ENCODE results near the gene PLEKHH2.

DNA sequence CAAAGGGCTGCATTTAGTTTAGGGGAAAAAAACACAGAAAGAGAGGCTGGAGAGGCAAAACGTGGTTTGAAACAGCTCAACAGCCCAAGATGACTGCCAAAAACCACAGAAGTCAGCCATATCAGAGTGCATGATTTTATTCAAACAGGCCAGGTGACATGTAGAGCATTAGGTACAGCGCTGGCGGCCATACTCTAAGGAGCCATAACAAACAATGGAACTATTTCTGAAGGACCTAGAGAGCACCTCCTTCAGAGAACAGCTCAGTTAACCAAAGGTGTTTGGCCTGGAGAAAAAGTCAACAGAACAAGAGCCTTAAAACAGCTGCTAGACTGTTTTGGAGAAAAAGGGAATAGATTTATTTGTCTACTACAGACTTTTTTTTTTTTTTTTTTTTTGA, 43.8 kb upstream of the PLEKHH2 start:
- TF ChIP-seq CBX5 (CRISPR knock-in tag; IDR thresholded peaks at IDR 0.05; ENCODE audit: borderline replicate concordance) = no peak
- no peak for TF ChIP-seq RAD51 (IDR thresholded peaks at IDR 0.05; ENCODE audit: borderline replicate concordance)
- no peak for TF ChIP-seq YY1 (IDR thresholded peaks at IDR 0.05; ENCODE audit: insufficient read depth, insufficient replicate concordance, low read depth, low read length)
- TF ChIP-seq, protein P1, sequence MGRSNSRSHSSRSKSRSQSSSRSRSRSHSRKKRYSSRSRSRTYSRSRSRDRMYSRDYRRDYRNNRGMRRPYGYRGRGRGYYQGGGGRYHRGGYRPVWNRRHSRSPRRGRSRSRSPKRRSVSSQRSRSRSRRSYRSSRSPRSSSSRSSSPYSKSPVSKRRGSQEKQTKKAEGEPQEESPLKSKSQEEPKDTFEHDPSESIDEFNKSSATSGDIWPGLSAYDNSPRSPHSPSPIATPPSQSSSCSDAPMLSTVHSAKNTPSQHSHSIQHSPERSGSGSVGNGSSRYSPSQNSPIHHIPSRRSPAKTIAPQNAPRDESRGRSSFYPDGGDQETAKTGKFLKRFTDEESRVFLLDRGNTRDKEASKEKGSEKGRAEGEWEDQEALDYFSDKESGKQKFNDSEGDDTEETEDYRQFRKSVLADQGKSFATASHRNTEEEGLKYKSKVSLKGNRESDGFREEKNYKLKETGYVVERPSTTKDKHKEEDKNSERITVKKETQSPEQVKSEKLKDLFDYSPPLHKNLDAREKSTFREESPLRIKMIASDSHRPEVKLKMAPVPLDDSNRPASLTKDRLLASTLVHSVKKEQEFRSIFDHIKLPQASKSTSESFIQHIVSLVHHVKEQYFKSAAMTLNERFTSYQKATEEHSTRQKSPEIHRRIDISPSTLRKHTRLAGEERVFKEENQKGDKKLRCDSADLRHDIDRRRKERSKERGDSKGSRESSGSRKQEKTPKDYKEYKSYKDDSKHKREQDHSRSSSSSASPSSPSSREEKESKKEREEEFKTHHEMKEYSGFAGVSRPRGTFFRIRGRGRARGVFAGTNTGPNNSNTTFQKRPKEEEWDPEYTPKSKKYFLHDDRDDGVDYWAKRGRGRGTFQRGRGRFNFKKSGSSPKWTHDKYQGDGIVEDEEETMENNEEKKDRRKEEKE (IDR thresholded peaks at IDR 0.05) = no peak
- TF ChIP-seq, protein P2, sequence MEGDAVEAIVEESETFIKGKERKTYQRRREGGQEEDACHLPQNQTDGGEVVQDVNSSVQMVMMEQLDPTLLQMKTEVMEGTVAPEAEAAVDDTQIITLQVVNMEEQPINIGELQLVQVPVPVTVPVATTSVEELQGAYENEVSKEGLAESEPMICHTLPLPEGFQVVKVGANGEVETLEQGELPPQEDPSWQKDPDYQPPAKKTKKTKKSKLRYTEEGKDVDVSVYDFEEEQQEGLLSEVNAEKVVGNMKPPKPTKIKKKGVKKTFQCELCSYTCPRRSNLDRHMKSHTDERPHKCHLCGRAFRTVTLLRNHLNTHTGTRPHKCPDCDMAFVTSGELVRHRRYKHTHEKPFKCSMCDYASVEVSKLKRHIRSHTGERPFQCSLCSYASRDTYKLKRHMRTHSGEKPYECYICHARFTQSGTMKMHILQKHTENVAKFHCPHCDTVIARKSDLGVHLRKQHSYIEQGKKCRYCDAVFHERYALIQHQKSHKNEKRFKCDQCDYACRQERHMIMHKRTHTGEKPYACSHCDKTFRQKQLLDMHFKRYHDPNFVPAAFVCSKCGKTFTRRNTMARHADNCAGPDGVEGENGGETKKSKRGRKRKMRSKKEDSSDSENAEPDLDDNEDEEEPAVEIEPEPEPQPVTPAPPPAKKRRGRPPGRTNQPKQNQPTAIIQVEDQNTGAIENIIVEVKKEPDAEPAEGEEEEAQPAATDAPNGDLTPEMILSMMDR (CRISPR knock-in tag; IDR thresholded peaks at IDR 0.05) = no peak
- TF ChIP-seq, protein P3, sequence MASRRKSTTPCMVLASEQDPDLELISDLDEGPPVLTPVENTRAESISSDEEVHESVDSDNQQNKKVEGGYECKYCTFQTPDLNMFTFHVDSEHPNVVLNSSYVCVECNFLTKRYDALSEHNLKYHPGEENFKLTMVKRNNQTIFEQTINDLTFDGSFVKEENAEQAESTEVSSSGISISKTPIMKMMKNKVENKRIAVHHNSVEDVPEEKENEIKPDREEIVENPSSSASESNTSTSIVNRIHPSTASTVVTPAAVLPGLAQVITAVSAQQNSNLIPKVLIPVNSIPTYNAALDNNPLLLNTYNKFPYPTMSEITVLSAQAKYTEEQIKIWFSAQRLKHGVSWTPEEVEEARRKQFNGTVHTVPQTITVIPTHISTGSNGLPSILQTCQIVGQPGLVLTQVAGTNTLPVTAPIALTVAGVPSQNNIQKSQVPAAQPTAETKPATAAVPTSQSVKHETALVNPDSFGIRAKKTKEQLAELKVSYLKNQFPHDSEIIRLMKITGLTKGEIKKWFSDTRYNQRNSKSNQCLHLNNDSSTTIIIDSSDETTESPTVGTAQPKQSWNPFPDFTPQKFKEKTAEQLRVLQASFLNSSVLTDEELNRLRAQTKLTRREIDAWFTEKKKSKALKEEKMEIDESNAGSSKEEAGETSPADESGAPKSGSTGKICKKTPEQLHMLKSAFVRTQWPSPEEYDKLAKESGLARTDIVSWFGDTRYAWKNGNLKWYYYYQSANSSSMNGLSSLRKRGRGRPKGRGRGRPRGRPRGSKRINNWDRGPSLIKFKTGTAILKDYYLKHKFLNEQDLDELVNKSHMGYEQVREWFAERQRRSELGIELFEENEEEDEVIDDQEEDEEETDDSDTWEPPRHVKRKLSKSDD (CRISPR knock-in tag; IDR thresholded peaks at IDR 0.05; ENCODE audit: low read depth) = no peak
- no peak for TF ChIP-seq NFKB2 (CRISPR knock-in tag; IDR thresholded peaks at IDR 0.05; ENCODE audit: borderline replicate concordance)
- TF ChIP-seq ZNF337 (CRISPR knock-in tag; IDR thresholded peaks at IDR 0.05; ENCODE audit: borderline replicate concordance, low read depth) = no peak
- TF ChIP-seq SIN3A (IDR thresholded peaks at IDR 0.05; ENCODE audit: borderline replicate concordance, low read depth, low read length) = no peak
- no peak for TF ChIP-seq PHF21A (CRISPR knock-in tag; IDR thresholded peaks at IDR 0.05)
- no peak for TF ChIP-seq BRCA1 (CRISPR knock-in tag; IDR thresholded peaks at IDR 0.05)
- no peak for TF ChIP-seq MAFF (IDR thresholded peaks at IDR 0.05; ENCODE audit: low read depth, low read length)
